Measurements from ENCODE around the gene CLDN9.

The CLDN9 gene

GRCh38 chr16:3027983-3028715 is 15.4 kb downstream of the CLDN9 start (continued):
- TF ChIP-seq ZNF366 (tag by site-specific recombination; conservative IDR thresholded peaks at IDR 0.05) (no peak), KLF8 (tag by site-specific recombination; IDR thresholded peaks at IDR 0.05) (peak; percentile 66; the same call in 1 of the 2 replicates)

- TF ChIP-seq KLF10 (tag by site-specific recombination; IDR thresholded peaks at IDR 0.05) = no peak
- TF ChIP-seq ZBTB44 (tag by site-specific recombination; IDR thresholded peaks at IDR 0.05) = peak; percentile 66
- CTCF ChIA-PET = interaction anchor here (0.6 to 9.2 kb wide), 16 partner anchors 10 to 379 kb away, joined by 3 to 149 read pairs (median 6); partner anchors contain the start of genes BICDL2, MMP25 and TNFRSF12A
- POLR2A ChIA-PET = interaction anchor here (0.6 to 11.9 kb wide), 16 partner anchors 9 to 182 kb away, joined by 3 to 247 read pairs (median 7); partner anchors contain the start of genes KREMEN2, MMP25, PAQR4 and TNFRSF12A
- Histone ChIP-seq H3K36me3 (ENCODE audit: control insufficient read depth in 2 of 2, insufficient read depth in 1 of 2, low read length in 2 of 2) (peaks cover 0 to 22% of the 10 kb centered on the region in 2 experiments; a peak in 1 of 3 replicates), H3K4me3 (ENCODE audit: low read depth, low read length) (no peak overlapping the region), H3K27ac (ENCODE audit: extremely low read depth, low read depth, low read length) (no peak overlapping the region), H3K9me3 (ENCODE audit: control insufficient read depth, insufficient read depth, low read depth, low read length) (no peaks in the 10 kb centered on the region), H3K4me1 (ENCODE audit: control insufficient read depth, insufficient read depth, low read length) (peaks cover 5% of the 10 kb centered on the region)
Measured at GRCh38 chr16:3028716-3029319, 16.1 kb downstream of the CLDN9 start.

- Histone ChIP-seq H3K27ac (ENCODE audit: extremely low read depth, low read depth, low read length) (no peak overlapping the region), H3K4me3 (ENCODE audit: low read depth, low read length) (no peak overlapping the region), H3K36me3 (ENCODE audit: control insufficient read depth in 2 of 2, insufficient read depth in 1 of 2, low read length in 2 of 2) (peaks cover 0 to 22% of the 10 kb centered on the region in 2 experiments; a peak in 1 of 3 replicates), H3K4me1 (ENCODE audit: control insufficient read depth, insufficient read depth, low read length) (peaks cover 5% of the 10 kb centered on the region), H3K9me3 (ENCODE audit: control insufficient read depth, insufficient read depth, low read depth, low read length) (no peaks in the 10 kb centered on the region)
- ChIA-PET CTCF (interaction anchor here (1.0 to 9.2 kb wide), 9 partner anchors 8 to 121 kb away, joined by 3 to 149 read pairs (median 22); partner anchors contain the start of genes BICDL2, HCFC1R1, THOC6 and TNFRSF12A), POLR2A (interaction anchor here (0.9 to 11.9 kb wide), 5 partner anchors 10 to 100 kb away, joined by 3 to 247 read pairs (median 4); no protein-coding TSS in a partner anchor)
- TF ChIP-seq ZNF404 (tag by site-specific recombination; IDR thresholded peaks at IDR 0.05) = no peak
- TF ChIP-seq, protein P1, sequence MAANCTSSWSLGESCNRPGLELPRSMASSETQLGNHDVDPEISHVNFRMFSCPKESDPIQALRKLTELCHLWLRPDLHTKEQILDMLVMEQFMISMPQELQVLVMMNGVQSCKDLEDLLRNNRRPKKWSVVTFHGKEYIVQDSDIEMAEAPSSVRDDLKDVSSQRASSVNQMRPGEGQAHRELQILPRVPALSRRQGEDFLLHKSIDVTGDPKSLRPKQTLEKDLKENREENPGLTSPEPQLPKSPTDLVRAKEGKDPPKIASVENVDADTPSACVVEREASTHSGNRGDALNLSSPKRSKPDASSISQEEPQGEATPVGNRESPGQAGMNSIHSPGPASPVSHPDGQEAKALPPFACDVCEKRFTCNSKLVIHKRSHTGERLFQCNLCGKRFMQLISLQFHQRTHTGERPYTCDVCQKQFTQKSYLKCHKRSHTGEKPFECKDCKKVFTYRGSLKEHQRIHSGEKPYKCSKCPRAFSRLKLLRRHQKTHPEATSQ (tag by site-specific recombination; IDR thresholded peaks at IDR 0.05) = no peak
- no peak for TF ChIP-seq GLIS1 (tag by site-specific recombination; IDR thresholded peaks at IDR 0.05)
- TF ChIP-seq ZFP69B (tag by site-specific recombination; IDR thresholded peaks at IDR 0.05) = no peak
- TF ChIP-seq GLI4 (tag by site-specific recombination; IDR thresholded peaks at IDR 0.05) = no peak
- no peak for TF ChIP-seq ZNF211 (tag by site-specific recombination; IDR thresholded peaks at IDR 0.05; ENCODE audit: low read depth)
- TF ChIP-seq ZSCAN16 (tag by site-specific recombination; IDR thresholded peaks at IDR 0.05) = no peak
Measured at GRCh38 chr16:3029491-3030221, 16.9 kb downstream of the CLDN9 start.

All from HEK293 (cell line).